ENCODE data around the gene ITIH4.

The ITIH4 gene

DNA sequence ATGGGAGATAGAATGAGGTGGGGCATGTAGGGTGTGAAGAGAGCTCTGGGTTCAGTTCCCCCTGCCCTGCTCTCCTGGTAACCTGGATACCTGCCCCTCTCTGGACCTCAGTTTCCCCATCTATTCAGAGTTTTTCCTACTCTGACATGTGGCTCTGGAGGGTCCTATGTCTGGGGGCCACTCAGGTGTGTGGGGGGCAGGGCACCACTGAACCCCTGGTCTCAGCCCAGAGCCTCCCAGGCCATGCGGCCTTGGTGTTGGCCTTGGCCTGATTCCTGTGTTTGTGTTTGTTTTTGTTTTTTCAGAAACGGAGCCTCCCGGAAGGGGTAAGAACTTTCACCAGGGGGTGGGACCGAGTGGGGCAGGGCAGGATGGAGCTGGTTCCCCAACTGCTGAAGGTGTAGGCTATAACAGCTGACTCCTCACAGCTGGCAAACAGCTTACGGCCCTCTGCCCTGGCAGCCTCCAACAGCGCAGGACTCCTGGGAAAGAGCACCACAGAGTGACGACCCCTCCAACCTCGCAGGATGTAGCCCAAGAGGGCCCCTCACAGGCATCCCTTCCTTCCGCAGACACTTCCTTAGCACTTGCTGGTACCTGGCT lies 35.1 kb downstream of the ITIH4 start:
- DNase-seq = no peak

GRCh38 chr3:52794612-52795099 lies 35.8 kb downstream of the ITIH4 start, which contains the start of gene ITIH3:
Gene ITIH3 (plus strand): TSS chr3:52794796. CDS start chr3:52794804, 8 bp downstream.
- no peak for DNase-seq

GRCh38 chr3:52793702-52794611 lies 36.5 kb downstream of the ITIH4 start:
- no peak for DNase-seq

DNA sequence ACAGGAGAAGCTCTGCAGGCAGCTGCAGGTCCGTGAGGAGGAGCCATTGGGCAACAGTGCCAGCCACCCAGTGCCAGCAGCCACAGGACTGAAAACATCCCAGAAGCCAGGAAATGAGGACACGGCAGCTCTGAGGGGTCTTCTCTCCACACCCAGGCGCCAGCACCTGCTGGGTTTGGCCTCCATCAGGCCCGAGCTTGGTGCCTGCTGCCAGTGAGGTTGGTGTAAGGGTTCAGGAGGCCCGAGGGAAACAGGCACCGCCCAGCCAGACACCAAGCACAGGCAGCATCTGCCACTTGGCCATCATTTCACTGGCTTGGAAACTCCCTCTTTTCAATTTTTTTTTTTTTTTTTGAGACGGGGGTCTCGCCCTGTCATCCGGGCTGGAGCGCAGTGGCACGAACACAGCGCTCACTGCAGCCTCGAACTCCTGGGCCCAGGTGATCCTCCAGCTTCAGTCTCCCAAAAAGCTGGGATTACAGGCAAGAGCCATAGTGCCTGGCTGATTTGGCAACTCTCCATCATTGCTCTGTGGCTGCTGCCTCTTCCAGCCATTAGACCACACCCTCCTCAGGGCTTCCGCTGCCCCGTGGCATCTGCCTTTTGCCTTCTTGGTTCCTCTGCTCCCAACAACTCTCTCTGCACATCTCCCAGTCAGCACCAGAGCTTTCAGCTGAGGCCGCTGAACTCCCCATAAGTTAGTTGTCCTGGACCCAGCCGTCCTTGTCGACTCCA lies 37.3 kb downstream of the ITIH4 start:
- DNase-seq = no peak

DNA sequence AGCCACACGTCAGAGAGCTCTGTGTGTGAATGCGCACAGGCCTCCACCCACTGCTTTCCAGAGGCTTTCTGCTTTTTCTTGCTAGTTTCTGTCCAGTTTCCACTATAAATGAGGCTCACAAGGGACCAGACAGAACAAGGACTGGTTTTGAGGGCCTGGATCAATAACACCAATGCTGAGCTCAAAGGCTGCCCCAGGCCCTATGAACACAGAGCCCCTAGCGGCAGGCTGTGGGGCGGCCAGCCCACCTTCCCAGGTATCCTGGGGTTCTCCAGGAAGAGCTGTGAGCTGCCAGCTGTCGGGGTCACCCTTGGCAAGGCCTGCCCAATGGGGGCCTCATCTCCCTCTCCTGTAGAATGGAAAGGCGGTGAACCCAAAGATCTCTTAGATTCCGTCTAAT lies 38.1 kb downstream of the ITIH4 start:
- no peak for DNase-seq

DNA sequence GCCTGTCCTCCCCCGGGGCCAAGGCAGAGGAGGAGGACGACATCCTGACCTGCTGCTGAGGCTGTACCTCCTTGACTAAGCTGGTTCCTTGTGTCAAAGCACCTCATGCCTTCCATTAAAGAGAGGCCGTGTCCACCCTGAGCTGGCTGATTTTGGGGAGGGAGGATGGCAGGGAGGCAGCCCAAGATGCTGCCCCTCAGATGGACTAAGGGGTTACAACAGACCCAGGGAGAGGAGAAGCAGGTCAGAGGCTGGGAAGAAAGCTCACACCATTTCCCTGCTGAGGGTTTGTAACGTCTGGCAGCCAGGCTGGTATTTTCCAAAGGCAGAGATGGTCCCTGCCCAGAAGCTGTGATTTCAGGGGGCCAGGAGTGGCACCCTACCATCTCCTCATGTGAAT lies 38.5 kb downstream of the ITIH4 start:
- no peak for DNase-seq

DNA sequence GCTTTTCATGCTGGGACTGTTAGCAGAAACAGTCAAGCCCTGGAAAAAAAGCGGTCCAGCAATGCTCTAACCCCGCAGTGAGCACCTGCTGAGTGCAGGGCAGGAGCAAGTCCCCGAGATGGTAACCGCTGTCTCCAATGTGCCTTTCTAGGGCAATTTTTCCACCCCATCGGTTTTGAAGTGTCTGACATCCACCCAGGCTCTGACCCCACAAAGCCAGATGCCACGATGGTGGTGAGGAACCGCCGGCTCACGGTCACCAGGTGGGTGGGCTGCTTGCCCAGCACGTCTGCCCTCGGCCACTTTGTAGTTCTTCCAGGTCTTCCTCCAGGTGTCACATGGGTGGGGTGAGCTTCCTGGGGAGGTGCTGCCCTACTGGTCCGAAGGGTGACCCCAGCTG lies 39.1 kb downstream of the ITIH4 start:
- DNase-seq = no peak

- DNase-seq = no peak
Observed at GRCh38 chr3:52790741-52791140, 39.7 kb downstream of the ITIH4 start.

DNA sequence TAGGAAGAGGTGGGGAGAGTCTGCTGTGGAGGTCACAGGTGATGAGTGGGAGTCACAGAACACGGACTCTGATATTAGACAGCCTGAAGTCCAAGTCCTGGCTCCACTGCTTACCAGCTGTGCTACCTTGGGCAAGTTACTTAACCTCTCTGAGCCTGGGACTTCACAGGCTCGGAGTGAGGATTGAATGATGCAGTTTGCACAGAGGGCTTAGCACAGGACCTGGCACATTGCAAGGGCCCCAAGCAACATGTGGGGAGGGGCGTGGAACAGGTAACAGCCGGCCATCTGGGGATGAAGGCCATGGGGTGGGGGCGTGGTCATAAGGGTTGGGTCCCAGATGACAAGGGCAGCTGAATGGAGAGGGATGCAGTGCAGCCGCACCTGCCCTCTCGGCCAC lies 40.1 kb downstream of the ITIH4 start:
- no peak for DNase-seq

DNA sequence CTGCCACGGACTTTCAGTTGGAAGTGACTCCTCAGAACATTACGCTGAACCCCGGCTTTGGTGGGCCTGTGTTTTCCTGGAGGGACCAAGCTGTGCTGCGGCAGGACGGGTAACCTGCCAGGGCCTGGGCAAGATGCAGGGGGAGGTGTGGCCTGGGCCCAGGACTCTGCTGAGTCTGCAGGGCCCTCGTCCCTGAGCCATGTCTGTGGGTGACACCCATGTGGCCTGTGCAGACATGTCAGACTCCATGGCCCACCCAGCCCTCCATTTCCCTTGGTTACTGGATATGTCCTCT lies 40.8 kb downstream of the ITIH4 start:
- DNase-seq = no peak

- no peak for DNase-seq
Observed at GRCh38 chr3:52788890-52789745, 41.4 kb downstream of the ITIH4 start.

GRCh38 chr3:52787672-52788625 lies 42.5 kb downstream of the ITIH4 start:
- DNase-seq = no peak

- DNase-seq = no peak
Observed at GRCh38 chr3:52787246-52787645, 43.2 kb downstream of the ITIH4 start.

DNA sequence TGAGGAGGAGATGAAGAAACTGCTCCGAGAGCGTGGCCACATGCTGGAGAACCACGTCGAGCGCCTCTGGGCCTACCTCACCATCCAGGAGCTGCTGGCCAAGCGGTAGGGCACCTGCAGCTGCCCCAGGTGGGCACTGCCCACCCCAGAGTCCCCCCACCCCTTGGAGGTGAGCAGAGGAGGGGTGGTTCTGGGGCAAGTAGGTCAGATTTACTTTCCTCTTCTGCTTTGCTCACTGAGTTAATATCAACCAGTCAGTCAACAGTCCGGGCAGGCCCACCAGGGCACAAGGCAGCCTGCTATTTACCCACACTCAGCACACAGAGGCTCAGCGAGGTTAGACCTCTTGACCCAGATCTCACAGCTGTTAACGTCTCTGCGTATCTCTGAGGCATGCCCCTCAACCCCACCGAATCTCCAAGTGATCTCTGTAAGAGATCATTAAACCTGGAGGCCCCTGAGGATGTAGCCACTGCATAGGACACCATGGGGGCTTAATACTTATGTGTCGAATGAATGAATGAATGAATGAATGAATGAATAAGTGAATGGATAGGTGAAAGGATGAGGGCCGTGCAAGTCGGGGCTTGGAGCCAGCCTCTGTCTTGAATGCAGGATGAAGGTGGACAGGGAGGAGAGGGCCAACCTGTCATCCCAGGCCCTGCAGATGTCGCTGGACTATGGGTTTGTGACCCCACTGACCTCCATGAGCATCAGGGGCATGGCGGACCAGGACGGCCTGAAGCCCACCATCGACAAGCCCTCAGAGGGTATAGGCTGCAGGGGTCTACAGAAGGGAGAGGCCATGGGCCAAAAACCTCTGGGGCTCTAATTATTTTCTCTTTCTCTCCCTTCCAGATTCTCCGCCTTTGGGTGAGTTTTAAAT lies 43.9 kb downstream of the ITIH4 start:
- no peak for DNase-seq

DNA sequence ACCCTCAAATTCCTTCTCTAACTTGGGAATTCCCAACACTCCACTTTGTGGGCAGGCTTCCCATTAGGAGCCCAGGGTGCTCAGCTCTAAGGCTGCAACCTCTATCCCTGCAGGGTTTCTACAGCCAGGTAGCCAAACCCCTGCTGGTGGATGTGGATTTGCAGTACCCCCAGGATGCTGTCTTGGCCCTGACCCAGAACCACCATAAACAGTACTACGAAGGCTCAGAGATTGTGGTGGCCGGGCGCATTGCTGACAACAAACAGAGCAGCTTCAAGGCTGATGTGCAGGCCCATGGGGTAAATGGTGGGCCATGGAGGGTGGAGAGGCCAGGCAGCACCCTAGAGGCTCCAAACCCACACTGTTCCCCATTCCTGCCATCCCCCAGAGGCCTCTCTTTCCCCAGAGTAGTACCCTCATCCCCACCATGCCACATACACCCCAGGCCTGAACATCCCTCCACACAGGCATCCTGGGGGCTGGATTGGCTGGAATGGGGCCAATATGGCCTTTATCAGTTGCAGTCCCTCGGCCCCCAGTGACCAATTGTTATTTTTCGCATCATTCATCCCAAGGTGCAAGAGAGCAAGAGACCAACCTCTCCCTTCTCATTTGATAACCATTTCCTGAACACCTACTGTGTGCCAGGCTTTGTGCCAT lies 45.4 kb downstream of the ITIH4 start:
- DNase-seq = no peak

DNA sequence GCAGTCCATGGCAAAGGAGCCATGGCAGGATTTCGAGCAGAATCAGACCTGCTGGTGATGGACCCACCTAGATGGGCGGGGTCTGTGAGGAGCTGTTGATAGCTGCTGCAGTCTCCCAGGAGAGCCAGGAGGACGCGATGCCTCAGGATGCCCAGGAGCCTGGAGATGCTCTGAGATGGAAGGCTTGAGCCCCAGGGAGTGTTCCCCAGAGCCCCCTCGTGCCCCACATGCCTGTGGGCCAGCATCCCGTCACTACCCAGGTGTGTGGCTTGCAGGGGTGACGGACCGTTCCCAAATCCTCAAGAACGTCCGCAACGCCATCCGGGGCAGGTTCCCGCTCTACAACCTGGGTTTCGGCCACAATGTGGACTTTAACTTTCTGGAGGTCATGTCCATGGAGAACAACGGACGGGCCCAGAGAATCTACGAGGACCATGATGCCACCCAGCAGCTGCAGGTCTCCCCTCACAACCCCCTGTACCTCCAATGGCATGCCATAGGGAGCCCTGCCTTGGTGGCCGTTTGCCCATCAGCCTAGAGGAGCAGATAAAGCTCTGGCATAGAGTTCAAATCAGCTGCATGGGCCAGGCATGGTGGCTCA lies 46.4 kb downstream of the ITIH4 start:
- no peak for DNase-seq

GRCh38 chr3:52783211-52783555 lies 47.3 kb downstream of the ITIH4 start:
- DNase-seq = no peak

DNA sequence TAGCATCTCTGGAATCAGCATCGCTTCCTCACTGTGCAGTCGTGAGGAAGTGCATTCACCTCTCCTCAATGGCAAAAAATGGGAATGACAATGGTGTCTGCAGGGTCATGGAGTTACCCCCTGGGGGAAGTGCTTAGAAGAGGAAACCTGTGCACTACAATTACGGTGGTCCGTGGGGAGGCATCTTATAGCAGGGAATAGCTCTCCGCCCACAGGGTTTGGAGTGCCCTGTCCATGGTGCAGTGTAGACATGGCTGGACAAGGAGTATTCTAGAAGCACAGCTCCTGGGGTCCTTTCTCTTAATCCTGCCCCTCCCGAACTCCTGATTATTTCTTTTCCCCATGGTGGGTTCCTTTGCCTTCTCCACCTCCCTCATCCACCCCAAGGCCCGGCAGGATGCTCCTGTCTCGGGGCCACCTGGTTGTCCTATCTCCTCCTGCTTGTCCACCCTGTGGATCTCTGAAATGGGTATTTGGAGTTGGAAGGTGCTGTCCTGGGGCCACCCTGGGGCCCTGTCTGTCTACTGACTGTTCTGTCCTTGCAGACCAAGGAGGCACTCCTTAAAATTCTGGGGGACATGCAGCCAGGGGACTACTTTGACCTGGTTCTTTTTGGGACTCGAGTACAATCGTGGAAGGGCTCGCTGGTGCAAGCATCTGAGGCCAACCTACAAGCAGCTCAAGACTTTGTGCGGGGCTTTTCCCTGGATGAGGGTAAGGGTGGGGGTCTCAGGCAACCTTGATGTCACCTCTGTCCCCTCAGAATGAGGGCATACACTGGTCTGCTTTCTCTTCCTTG lies 47.9 kb downstream of the ITIH4 start:
- no peak for DNase-seq

DNA sequence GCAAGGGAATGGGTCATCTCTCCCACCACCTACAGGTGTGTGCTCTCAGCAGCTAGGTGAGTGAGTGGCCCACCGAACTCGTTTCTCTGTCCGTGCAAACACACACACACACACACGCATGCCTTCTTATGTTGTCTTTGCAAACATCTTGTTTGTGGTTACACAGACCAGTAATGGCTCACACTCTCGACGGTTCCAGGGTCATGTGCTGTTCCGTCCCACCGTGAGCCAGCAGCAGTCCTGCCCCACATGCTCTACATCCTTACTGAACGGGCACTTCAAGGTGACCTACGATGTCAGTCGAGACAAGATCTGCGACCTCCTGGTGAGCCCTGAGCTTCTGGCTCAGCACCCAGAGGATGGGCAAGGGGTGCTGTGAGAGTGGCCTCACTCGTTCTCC lies 48.7 kb downstream of the ITIH4 start:
- no peak for DNase-seq
